OCI-LY3 (cell line): Measurements from ENCODE around the gene DNMBP.

Experiments used
- H2AFZ ChIP-seq: fragments of 200-600, 300-600 bp; shearing (Covaris generic); 2 replicates; pipeline ENCODE4 v1.6.0; 2014; ENCODE audit warnings: antibody characterized with exemption, low read depth, low read length
- H3K27ac ChIP-seq: fragments of 200-600, 300-600 bp; sonication (generic); 2 replicates; pipeline ENCODE4 v1.5.1; 2014; ENCODE audit warnings: mild to moderate bottlenecking, low read length, moderate library complexity, mixed read lengths
- H3K27me3 ChIP-seq: fragments of 200-600, 300-600 bp; sonication (generic); 2 replicates; pipeline ENCODE4 v1.6.1; 2014; ENCODE audit warnings: low read depth, low read length, mixed read lengths
- H3K36me3 ChIP-seq: fragments of 200-600, 300-600 bp; sonication (generic); replicated peaks from 2 replicates; pipeline ENCODE3; 2014; ENCODE audit warnings: low read depth, low read length, mixed read lengths
- H3K4me1 ChIP-seq: fragments of 300-600, 200-600 bp; sonication (generic); 2 replicates; pipeline ENCODE4 v1.6.1; 2014; ENCODE audit warnings: low read length, mixed read lengths
- H3K4me2 ChIP-seq: fragments of 200-600, 300-600 bp; sonication (generic); 2 replicates; pipeline ENCODE4 v1.6.1; 2014; ENCODE audit warnings: low read length, mixed read lengths
- H3K4me3 ChIP-seq: fragments of 300-600, 200-600 bp; sonication (generic); 2 replicates; pipeline ENCODE4 v1.5.1; 2014; ENCODE audit warnings: antibody characterized with exemption, mild to moderate bottlenecking, low read length, moderate library complexity
- H3K79me2 ChIP-seq: fragments of 300-600, 200-600 bp; shearing (Covaris generic); 2 replicates; pipeline ENCODE4 v1.6.1; 2014; ENCODE audit warnings: mild to moderate bottlenecking, low read length, mixed read lengths
- H3K9ac ChIP-seq: fragments of 300-600, 200-600 bp; shearing (Covaris generic); 2 replicates; pipeline ENCODE4 v1.6.0; 2014; ENCODE audit warnings: mild to moderate bottlenecking, low read length, moderate library complexity
- H3K9me3 ChIP-seq: fragments of 200-600, 300-600 bp; shearing (Covaris generic); 2 replicates; pipeline ENCODE4 v1.6.1; 2014; ENCODE audit warnings: low read length, mixed read lengths; ENCODE audit not compliant: insufficient read depth
- H4K20me1 ChIP-seq: fragments of 200-600, 300-600 bp; sonication (generic); 2 replicates; pipeline ENCODE4 v1.6.1; 2016; ENCODE audit warnings: low read length, mixed read lengths; ENCODE audit not compliant: insufficient read depth
- CTCF ChIP-seq: fragments of 200-600, 300-600 bp; sonication (generic); IDR thresholded peaks from 2 replicates; pipeline ENCODE4 v1.5.1; 2014; ENCODE audit warnings: antibody characterized with exemption, low read length, low read depth
- EZH2phosphoT487 ChIP-seq: fragments of 200-600 bp; shearing (Covaris generic); IDR thresholded peaks from 2 replicates; pipeline ENCODE4 v1.6.1; 2018; ENCODE audit warnings: antibody characterized with exemption, mixed run types, low read depth

Gene DNMBP

GRCh38 chr10:99927721-99928280 is 81.9 kb downstream of the DNMBP start:
- no peak for TF ChIP-seq EZH2phosphoT487
- TF ChIP-seq CTCF: no peak
- H3K4me2 ChIP-seq: no peak overlapping the region

GRCh38 chr10:99926925-99927720 is 82.6 kb downstream of the DNMBP start:
- Histone ChIP-seq H3K9ac (no peak overlapping the region), H3K4me3 (no peak overlapping the region), H2AFZ (no peak overlapping the region), H3K4me1 (no peaks in the 10 kb centered on the region), H3K27ac (no peak overlapping the region), H4K20me1 (no peaks in the 10 kb centered on the region), H3K36me3 (no peaks in the 10 kb centered on the region), H3K27me3 (no peaks in the 10 kb centered on the region), H3K79me2 (no peaks in the 10 kb centered on the region), H3K9me3 (no peaks in the 10 kb centered on the region), H3K4me2 (no peak overlapping the region)
- TF ChIP-seq CTCF (no peak), EZH2phosphoT487 (no peak)

More at GRCh38 chr10:99927721-99928280, 81.9 kb downstream of the DNMBP start:
- no peak overlapping the region for H3K9ac ChIP-seq
- no peaks in the 10 kb centered on the region for H3K9me3 ChIP-seq
- H4K20me1 ChIP-seq: no peaks in the 10 kb centered on the region
- H3K27me3 ChIP-seq: no peaks in the 10 kb centered on the region
- H3K4me3 ChIP-seq: no peak overlapping the region
- no peaks in the 10 kb centered on the region for H3K4me1 ChIP-seq
- H3K36me3 ChIP-seq: no peaks in the 10 kb centered on the region
- H3K27ac ChIP-seq: no peak overlapping the region
- H3K79me2 ChIP-seq: no peaks in the 10 kb centered on the region
- H2AFZ ChIP-seq: no peak overlapping the region

- no peak overlapping the region for H3K4me2 ChIP-seq
- H3K79me2 ChIP-seq: no peaks in the 10 kb centered on the region
- TF ChIP-seq CTCF (no peak), EZH2phosphoT487 (no peak)
- no peaks in the 10 kb centered on the region for H3K36me3 ChIP-seq
- H3K4me1 ChIP-seq: no peaks in the 10 kb centered on the region
- H4K20me1 ChIP-seq: no peaks in the 10 kb centered on the region
- no peaks in the 10 kb centered on the region for H3K9me3 ChIP-seq
- H3K9ac ChIP-seq: no peak overlapping the region
- H3K27me3 ChIP-seq: no peaks in the 10 kb centered on the region
- no peak overlapping the region for H2AFZ ChIP-seq
- no peak overlapping the region for H3K4me3 ChIP-seq
- H3K27ac ChIP-seq: no peak overlapping the region
Measured at GRCh38 chr10:99924451-99925255, 85.1 kb downstream of the DNMBP start.

- H3K4me1 ChIP-seq: no peaks in the 10 kb centered on the region
- H3K9ac ChIP-seq: no peak overlapping the region
- H3K27me3 ChIP-seq: no peaks in the 10 kb centered on the region
- TF ChIP-seq EZH2phosphoT487 (no peak), CTCF (no peak)
- H3K36me3 ChIP-seq: no peaks in the 10 kb centered on the region
- H3K4me2 ChIP-seq: no peak overlapping the region
- H3K9me3 ChIP-seq: no peaks in the 10 kb centered on the region
- H4K20me1 ChIP-seq: no peaks in the 10 kb centered on the region
- no peak overlapping the region for H2AFZ ChIP-seq
- no peaks in the 10 kb centered on the region for H3K79me2 ChIP-seq
- no peak overlapping the region for H3K27ac ChIP-seq
- H3K4me3 ChIP-seq: no peak overlapping the region
Measured at GRCh38 chr10:99921948-99922347, 87.8 kb downstream of the DNMBP start.
